ENCODE measurements around the gene ADAMTS7.
"Not testable (repeated sequence)": the region's sequence is repeated elsewhere in the genome, so short reads cannot be mapped to it uniquely, and the experiment has no call there.

The ADAMTS7 gene

GRCh38 chr15:78750566-78750965 is 60.7 kb downstream of the ADAMTS7 start:
- TF ChIP-seq TOX (CRISPR knock-in tag; IDR thresholded peaks at IDR 0.05; ENCODE audit: borderline replicate concordance): no peak
- no peak for TF ChIP-seq POU6F1 (CRISPR knock-in tag; IDR thresholded peaks at IDR 0.05; ENCODE audit: borderline replicate concordance, low read depth)
- TF ChIP-seq TSHZ2 (CRISPR knock-in tag; IDR thresholded peaks at IDR 0.05): no peak
- ATAC-seq: peak; percentile 19

GRCh38 chr15:78749831-78750230 is 61.4 kb downstream of the ADAMTS7 start:
- TF ChIP-seq SNAI2 (CRISPR knock-in tag; IDR thresholded peaks at IDR 0.05) (no peak), CSRNP3 (CRISPR knock-in tag; IDR thresholded peaks at IDR 0.05) (no peak), PPARA (CRISPR knock-in tag; IDR thresholded peaks at IDR 0.05; ENCODE audit: borderline replicate concordance) (no peak), CSDC2 (CRISPR knock-in tag; IDR thresholded peaks at IDR 0.05) (no peak), GLIS3 (CRISPR knock-in tag; IDR thresholded peaks at IDR 0.05) (no peak), ZNF565 (CRISPR knock-in tag; conservative IDR thresholded peaks at IDR 0.05; ENCODE audit: low read depth) (no peak)
- no peak for ATAC-seq

GRCh38 chr15:78747877-78748276 is 63.4 kb downstream of the ADAMTS7 start:
- not testable (repeated sequence) for ATAC-seq

- not testable (repeated sequence) for ATAC-seq
Observed at GRCh38 chr15:78741674-78742073, 69.6 kb downstream of the ADAMTS7 start.

GRCh38 chr15:78740904-78741274 is 70.4 kb downstream of the ADAMTS7 start:
- ATAC-seq: no peak
- TF ChIP-seq PATZ1 (CRISPR knock-in tag; IDR thresholded peaks at IDR 0.05; ENCODE audit: borderline replicate concordance): no peak
- no peak for TF ChIP-seq GLIS3 (CRISPR knock-in tag; IDR thresholded peaks at IDR 0.05)
- TF ChIP-seq BACH2 (CRISPR knock-in tag; IDR thresholded peaks at IDR 0.05; ENCODE audit: borderline replicate concordance): no peak
- no peak for TF ChIP-seq ESRRG (CRISPR knock-in tag; IDR thresholded peaks at IDR 0.05)
- no peak for TF ChIP-seq CREB5 (CRISPR knock-in tag; IDR thresholded peaks at IDR 0.05; ENCODE audit: low read depth)
- no peak for TF ChIP-seq ISL1 (CRISPR knock-in tag; IDR thresholded peaks at IDR 0.05)
- TF ChIP-seq TOX (CRISPR knock-in tag; IDR thresholded peaks at IDR 0.05; ENCODE audit: borderline replicate concordance): no peak
- no peak for TF ChIP-seq ZNF565 (CRISPR knock-in tag; conservative IDR thresholded peaks at IDR 0.05; ENCODE audit: low read depth)
- TF ChIP-seq CSDC2 (CRISPR knock-in tag; IDR thresholded peaks at IDR 0.05): no peak
- no peak for TF ChIP-seq ZNF70 (CRISPR knock-in tag; IDR thresholded peaks at IDR 0.05)
- TF ChIP-seq TCF4 (CRISPR knock-in tag; IDR thresholded peaks at IDR 0.05; ENCODE audit: borderline replicate concordance): no peak
- no peak for TF ChIP-seq RARB (CRISPR knock-in tag; IDR thresholded peaks at IDR 0.05)
- TF ChIP-seq SNAI2 (CRISPR knock-in tag; IDR thresholded peaks at IDR 0.05): no peak
- no peak for TF ChIP-seq TSHZ2 (CRISPR knock-in tag; IDR thresholded peaks at IDR 0.05)
- TF ChIP-seq ZFP30 (CRISPR knock-in tag; IDR thresholded peaks at IDR 0.05): no peak
- TF ChIP-seq CSRNP3 (CRISPR knock-in tag; IDR thresholded peaks at IDR 0.05): no peak
- TF ChIP-seq PPARA (CRISPR knock-in tag; IDR thresholded peaks at IDR 0.05; ENCODE audit: borderline replicate concordance): no peak

All from SK-N-SH treated with all-trans-retinoic acid at 6 μM for 48 hours (cell line).